Measurements from ENCODE around the gene MAP3K21.

MAP3K21 gene

GRCh38 chr1:233355841-233356704 is 28.5 kb downstream of the MAP3K21 start:
- no peak overlapping the region for H3K4me3 ChIP-seq (ENCODE audit: low read depth, low read length)
- TF ChIP-seq CTCF (IDR thresholded peaks at IDR 0.05; ENCODE audit: control insufficient read depth, extremely low read depth, insufficient read depth) = no peak
- no peak for DNase-seq (ENCODE audit: low read depth)

GRCh38 chr1:233356705-233356987 is 29.1 kb downstream of the MAP3K21 start:
- no peak for TF ChIP-seq CTCF (IDR thresholded peaks at IDR 0.05; ENCODE audit: control insufficient read depth, extremely low read depth, insufficient read depth)
- no peak overlapping the region for H3K4me3 ChIP-seq (ENCODE audit: low read depth, low read length)
- no peak for DNase-seq (ENCODE audit: low read depth)

GRCh38 chr1:233357595-233358397 is 30.3 kb downstream of the MAP3K21 start:
- H3K4me3 ChIP-seq (ENCODE audit: low read depth, low read length) = no peak overlapping the region
- DNase-seq (ENCODE audit: low read depth) = no peak
- TF ChIP-seq CTCF (IDR thresholded peaks at IDR 0.05; ENCODE audit: control insufficient read depth, extremely low read depth, insufficient read depth) = no peak

- DNase-seq (ENCODE audit: low read depth) = no peak
- no peak overlapping the region for H3K4me3 ChIP-seq (ENCODE audit: low read depth, low read length)
- TF ChIP-seq CTCF (IDR thresholded peaks at IDR 0.05; ENCODE audit: control insufficient read depth, extremely low read depth, insufficient read depth) = no peak
These were observed 31.9 kb downstream of the MAP3K21 start for GRCh38 chr1:233359431-233359830.

GRCh38 chr1:233359905-233360304 is 32.4 kb downstream of the MAP3K21 start:
- no peak for DNase-seq (ENCODE audit: low read depth)

GRCh38 chr1:233360525-233361102 is 33.1 kb downstream of the MAP3K21 start:
- no peak for DNase-seq (ENCODE audit: low read depth)
- no peak for TF ChIP-seq CTCF (IDR thresholded peaks at IDR 0.05; ENCODE audit: control insufficient read depth, extremely low read depth, insufficient read depth)
- H3K4me3 ChIP-seq (ENCODE audit: low read depth, low read length) = no peak overlapping the region

More at GRCh38 chr1:233359905-233360304, 32.4 kb downstream of the MAP3K21 start:
- no peak for TF ChIP-seq CTCF (IDR thresholded peaks at IDR 0.05; ENCODE audit: control insufficient read depth, extremely low read depth, insufficient read depth)
- H3K4me3 ChIP-seq (ENCODE audit: low read depth, low read length) = no peak overlapping the region

Measured in LNCaP clone FGC (cell line).